MM.1S (cell line): ENCODE results near the gene CCL2.
"Not testable (repeated sequence)": the region's sequence is repeated elsewhere in the genome, so short reads cannot be mapped to it uniquely, and the experiment has no call there.

Experiments
- DNase-seq: peaks from one replicate; pipeline ENCODE4 v3.0.0-alpha.2; 2015
- H2AFZ ChIP-seq: fragments of 300-600 bp; sonication (generic); 2 replicates; pipeline ENCODE4 v1.6.0; 2016; ENCODE audit warnings: antibody characterized with exemption, low read length
- H3F3A ChIP-seq: fragments of 300-600 bp; sonication (generic); 2 replicates; pipeline ENCODE4 v1.6.1; 2016; ENCODE audit warnings: mild to moderate bottlenecking, antibody characterized with exemption, low read length, moderate library complexity, mixed read lengths; ENCODE audit not compliant: insufficient read depth
- H3K27ac ChIP-seq: fragments of 300-600 bp; sonication (generic); 2 replicates; pipeline ENCODE4 v1.5.1; 2016; ENCODE audit warnings: mild to moderate bottlenecking, low read length
- H3K27me3 ChIP-seq: fragments of 300-600 bp; sonication (generic); replicated peaks from 2 replicates; pipeline ENCODE4 v1.6.0; 2016; ENCODE audit warnings: low read length; ENCODE audit not compliant: insufficient read depth
- H3K36me3 ChIP-seq: fragments of 300-600 bp; sonication (generic); replicated peaks from 2 replicates; pipeline ENCODE4 v1.6.1; 2016; ENCODE audit warnings: mild to moderate bottlenecking, low read length, mixed read lengths; ENCODE audit not compliant: insufficient read depth
- H3K4me1 ChIP-seq: fragments of 300-600 bp; sonication (generic); 2 replicates; pipeline ENCODE4 v1.6.1; 2016; ENCODE audit warnings: low read length, mixed read lengths
- H3K4me2 ChIP-seq: fragments of 300-600 bp; sonication (generic); 2 replicates; pipeline ENCODE4 v1.6.0; 2016; ENCODE audit warnings: low read depth, low read length
- H3K4me3 ChIP-seq: fragments of 300-600 bp; sonication (generic); 2 replicates; pipeline ENCODE4 v1.5.1; 2016; ENCODE audit warnings: low read length, mixed read lengths
- H3K79me2 ChIP-seq: fragments of 300-600 bp; sonication (generic); 2 replicates; pipeline ENCODE4 v1.6.1; 2016; ENCODE audit warnings: mixed run types, low read length, mixed read lengths
- H3K9ac ChIP-seq: fragments of 300-600 bp; sonication (generic); 2 replicates; pipeline ENCODE4 v1.6.1; 2016; ENCODE audit warnings: low read length, mixed read lengths
- H3K9me2 ChIP-seq: fragments of 300-600 bp; sonication (generic); replicated peaks from 2 replicates; pipeline ENCODE4 v1.6.1; 2016; ENCODE audit warnings: mild to moderate bottlenecking, low read length, mixed read lengths; ENCODE audit not compliant: insufficient read depth
- H3K9me3 ChIP-seq: fragments of 300-600 bp; sonication (generic); replicated peaks from 2 replicates; pipeline ENCODE4 v1.6.1; 2016; ENCODE audit warnings: mild to moderate bottlenecking, low read length, mixed read lengths; ENCODE audit not compliant: insufficient read depth
- H4K20me1 ChIP-seq: fragments of 300-600 bp; sonication (generic); 2 replicates; pipeline ENCODE4 v1.6.1; 2016; ENCODE audit warnings: mild to moderate bottlenecking, low read length, moderate library complexity, mixed read lengths; ENCODE audit not compliant: insufficient read depth
- EZH2 ChIP-seq: fragments of 300-600 bp; sonication (generic); optimal IDR thresholded peaks from 2 replicates; pipeline ENCODE3; 2017; ENCODE audit warnings: low read depth, mild to moderate bottlenecking, antibody characterized with exemption, low read length, mixed read lengths
- EZH2phosphoT487 ChIP-seq: fragments of 300-600 bp; sonication (generic); IDR thresholded peaks from 2 replicates; pipeline ENCODE4 v1.6.1; 2018; ENCODE audit warnings: antibody characterized with exemption, low read length
- TF ChIP-seq, protein P1 (sequence below): fragments of 300-600 bp; sonication (generic); IDR thresholded peaks from 2 replicates; pipeline ENCODE4 v1.5.1; 2016; ENCODE audit warnings: antibody characterized with exemption, low read length, mixed read lengths

Gene CCL2

GRCh38 chr17:34226744-34227034 lies 28.4 kb upstream of the CCL2 start:
- Histone ChIP-seq H2AFZ (no peak overlapping the region), H3K27me3 (no peaks in the 10 kb centered on the region), H3K4me1 (no peaks in the 10 kb centered on the region), H4K20me1 (no peaks in the 10 kb centered on the region), H3K9me2 (no peaks in the 10 kb centered on the region), H3K4me2 (no peak overlapping the region), H3K9ac (no peak overlapping the region), H3K27ac (no peak overlapping the region), H3F3A (no peaks in the 10 kb centered on the region), H3K36me3 (no peaks in the 10 kb centered on the region), H3K4me3 (no peak overlapping the region), H3K9me3 (no peaks in the 10 kb centered on the region), H3K79me2 (no peaks in the 10 kb centered on the region)
- DNase-seq = no peak
- TF ChIP-seq, protein P1, sequence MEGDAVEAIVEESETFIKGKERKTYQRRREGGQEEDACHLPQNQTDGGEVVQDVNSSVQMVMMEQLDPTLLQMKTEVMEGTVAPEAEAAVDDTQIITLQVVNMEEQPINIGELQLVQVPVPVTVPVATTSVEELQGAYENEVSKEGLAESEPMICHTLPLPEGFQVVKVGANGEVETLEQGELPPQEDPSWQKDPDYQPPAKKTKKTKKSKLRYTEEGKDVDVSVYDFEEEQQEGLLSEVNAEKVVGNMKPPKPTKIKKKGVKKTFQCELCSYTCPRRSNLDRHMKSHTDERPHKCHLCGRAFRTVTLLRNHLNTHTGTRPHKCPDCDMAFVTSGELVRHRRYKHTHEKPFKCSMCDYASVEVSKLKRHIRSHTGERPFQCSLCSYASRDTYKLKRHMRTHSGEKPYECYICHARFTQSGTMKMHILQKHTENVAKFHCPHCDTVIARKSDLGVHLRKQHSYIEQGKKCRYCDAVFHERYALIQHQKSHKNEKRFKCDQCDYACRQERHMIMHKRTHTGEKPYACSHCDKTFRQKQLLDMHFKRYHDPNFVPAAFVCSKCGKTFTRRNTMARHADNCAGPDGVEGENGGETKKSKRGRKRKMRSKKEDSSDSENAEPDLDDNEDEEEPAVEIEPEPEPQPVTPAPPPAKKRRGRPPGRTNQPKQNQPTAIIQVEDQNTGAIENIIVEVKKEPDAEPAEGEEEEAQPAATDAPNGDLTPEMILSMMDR = no peak
- TF ChIP-seq EZH2 (no peak), EZH2phosphoT487 (no peak)

GRCh38 chr17:34227293-34227692 lies 27.8 kb upstream of the CCL2 start:
- not testable (repeated sequence) for H3F3A ChIP-seq, H3K9ac ChIP-seq, H3K9me2 ChIP-seq, H2AFZ ChIP-seq, H3K27ac ChIP-seq, H3K4me2 ChIP-seq, H4K20me1 ChIP-seq, H3K4me3 ChIP-seq, DNase-seq, H3K27me3 ChIP-seq, H3K36me3 ChIP-seq, H3K4me1 ChIP-seq, H3K9me3 ChIP-seq, H3K79me2 ChIP-seq

DNA sequence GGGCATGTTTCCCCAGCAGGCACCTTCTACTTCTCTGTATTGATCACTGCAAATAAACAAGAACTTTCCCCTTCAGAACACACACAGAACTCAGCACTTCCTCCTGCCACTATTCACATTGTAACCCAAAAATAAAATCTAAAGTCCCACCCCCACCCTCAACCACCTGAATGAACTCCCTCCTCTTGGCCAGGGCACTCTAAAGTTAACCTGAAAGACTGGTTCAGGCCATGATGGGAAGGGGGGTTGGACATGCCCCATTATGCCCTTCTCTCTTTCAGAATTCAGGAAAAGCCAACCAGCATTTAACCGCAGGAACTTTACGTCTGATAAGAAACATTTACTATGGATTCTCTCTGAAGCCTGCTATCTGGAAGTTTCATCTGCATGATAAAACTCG lies 27.4 kb upstream of the CCL2 start:
- H3K4me2 ChIP-seq = no peak overlapping the region
- H3K4me3 ChIP-seq = no peak overlapping the region

DNA sequence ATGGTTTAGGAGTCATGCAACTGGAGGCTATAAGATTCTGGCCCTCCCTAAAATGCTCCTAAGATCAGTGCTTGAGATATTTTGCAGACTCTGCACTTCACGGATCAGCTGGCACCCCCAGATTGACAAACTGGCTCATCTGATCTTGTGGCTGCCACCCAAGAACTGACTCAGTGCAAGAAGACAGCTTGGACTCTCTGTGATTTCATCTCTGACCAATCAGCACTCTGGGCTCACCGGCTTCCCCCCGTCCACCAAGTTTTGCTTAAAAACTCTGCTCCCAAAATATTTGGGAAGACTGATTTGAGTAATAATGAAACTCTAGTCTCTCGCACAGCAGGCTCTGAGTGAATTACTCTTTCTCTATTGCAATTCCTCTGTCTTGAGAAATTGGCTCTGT lies 26.3 kb upstream of the CCL2 start:
- Histone ChIP-seq H3K27me3 (no peaks in the 10 kb centered on the region), H3K9ac (no peak overlapping the region), H3K36me3 (no peaks in the 10 kb centered on the region), H3K4me2 (no peak overlapping the region), H3F3A (no peaks in the 10 kb centered on the region), H2AFZ (no peak overlapping the region), H3K79me2 (no peaks in the 10 kb centered on the region), H4K20me1 (no peaks in the 10 kb centered on the region), H3K27ac (no peak overlapping the region), H3K9me2 (no peaks in the 10 kb centered on the region), H3K9me3 (no peaks in the 10 kb centered on the region), H3K4me3 (no peak overlapping the region), H3K4me1 (no peaks in the 10 kb centered on the region)
- DNase-seq = no peak
- no peak for TF ChIP-seq EZH2
- TF ChIP-seq, protein P1 = no peak
- TF ChIP-seq EZH2phosphoT487 = no peak

More for the DNA sequence above, 27.4 kb upstream of the CCL2 start:
- no peaks in the 10 kb centered on the region for H3K79me2 ChIP-seq
- no peaks in the 10 kb centered on the region for H3K9me2 ChIP-seq
- no peak overlapping the region for H2AFZ ChIP-seq
- no peak for DNase-seq
- no peak overlapping the region for H3K9ac ChIP-seq
- H3F3A ChIP-seq = no peaks in the 10 kb centered on the region
- no peak for TF ChIP-seq EZH2phosphoT487
- TF ChIP-seq, protein P1 = no peak
- no peaks in the 10 kb centered on the region for H3K36me3 ChIP-seq
- H3K27me3 ChIP-seq = no peaks in the 10 kb centered on the region
- H3K27ac ChIP-seq = no peak overlapping the region
- no peaks in the 10 kb centered on the region for H3K4me1 ChIP-seq
- H4K20me1 ChIP-seq = no peaks in the 10 kb centered on the region
- no peaks in the 10 kb centered on the region for H3K9me3 ChIP-seq
